ENCODE results near the gene PTX4.

The PTX4 gene

DNA sequence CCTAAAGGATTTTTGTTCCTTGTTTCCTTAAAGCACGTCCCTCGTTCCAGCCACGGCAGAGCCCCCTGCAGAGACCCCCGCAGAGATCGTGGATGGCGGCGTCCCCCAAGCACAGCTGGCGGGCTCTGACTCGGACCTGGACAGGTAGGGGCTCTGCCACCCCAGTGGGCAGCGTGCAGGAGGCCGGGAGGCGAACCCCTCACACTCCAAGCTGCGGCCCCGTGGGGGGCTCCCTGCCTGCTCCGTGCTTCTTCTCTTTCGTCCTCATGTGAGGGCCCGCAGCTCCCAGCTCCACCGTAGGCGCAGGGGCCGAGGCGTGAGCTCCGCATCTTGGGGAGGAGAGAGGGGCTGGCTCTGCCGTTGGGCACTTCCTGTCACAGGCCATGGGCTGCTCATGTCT lies 12.9 kb upstream of the PTX4 start:
- no peak overlapping the region for H3K4me3 ChIP-seq (ENCODE audit: low read depth, low read length)

DNA sequence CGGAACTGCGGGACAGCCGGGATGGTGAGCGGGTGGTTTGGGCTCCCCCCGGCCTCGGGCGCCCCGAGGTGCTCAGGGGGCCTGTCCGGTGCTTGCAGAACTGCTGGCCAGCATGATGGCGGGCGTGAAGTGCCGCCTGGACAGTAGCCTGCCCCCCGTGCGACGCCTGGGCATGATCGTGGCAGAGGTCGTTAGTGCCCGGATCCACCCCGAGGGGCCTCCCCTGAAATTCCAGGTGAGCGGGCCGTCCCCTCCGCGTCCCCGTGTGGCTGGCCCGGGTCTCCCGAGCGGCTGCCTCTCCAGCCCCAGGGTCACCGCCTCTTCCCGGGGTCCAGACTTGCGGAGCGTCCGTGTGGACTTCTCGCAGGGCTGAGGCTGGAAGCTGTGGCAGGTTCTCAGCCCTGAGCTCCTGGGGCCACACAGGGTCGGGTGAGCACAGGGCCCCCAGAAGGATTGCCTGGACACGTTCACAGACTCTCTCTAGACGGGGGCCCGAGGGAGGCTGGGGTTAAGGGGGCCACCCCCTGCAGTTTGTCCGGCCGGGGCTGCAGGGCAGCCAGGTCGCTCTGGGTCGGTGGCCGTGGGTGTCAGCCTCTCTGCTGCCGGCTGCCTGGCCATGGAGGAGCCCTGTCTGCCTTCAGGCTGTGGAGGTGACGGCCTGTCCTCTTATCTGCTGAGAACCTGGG lies 11.9 kb upstream of the PTX4 start:
- TF ChIP-seq, protein P1, sequence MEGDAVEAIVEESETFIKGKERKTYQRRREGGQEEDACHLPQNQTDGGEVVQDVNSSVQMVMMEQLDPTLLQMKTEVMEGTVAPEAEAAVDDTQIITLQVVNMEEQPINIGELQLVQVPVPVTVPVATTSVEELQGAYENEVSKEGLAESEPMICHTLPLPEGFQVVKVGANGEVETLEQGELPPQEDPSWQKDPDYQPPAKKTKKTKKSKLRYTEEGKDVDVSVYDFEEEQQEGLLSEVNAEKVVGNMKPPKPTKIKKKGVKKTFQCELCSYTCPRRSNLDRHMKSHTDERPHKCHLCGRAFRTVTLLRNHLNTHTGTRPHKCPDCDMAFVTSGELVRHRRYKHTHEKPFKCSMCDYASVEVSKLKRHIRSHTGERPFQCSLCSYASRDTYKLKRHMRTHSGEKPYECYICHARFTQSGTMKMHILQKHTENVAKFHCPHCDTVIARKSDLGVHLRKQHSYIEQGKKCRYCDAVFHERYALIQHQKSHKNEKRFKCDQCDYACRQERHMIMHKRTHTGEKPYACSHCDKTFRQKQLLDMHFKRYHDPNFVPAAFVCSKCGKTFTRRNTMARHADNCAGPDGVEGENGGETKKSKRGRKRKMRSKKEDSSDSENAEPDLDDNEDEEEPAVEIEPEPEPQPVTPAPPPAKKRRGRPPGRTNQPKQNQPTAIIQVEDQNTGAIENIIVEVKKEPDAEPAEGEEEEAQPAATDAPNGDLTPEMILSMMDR (IDR thresholded peaks at IDR 0.05; ENCODE audit: low read depth, low read length): no peak

More for the DNA sequence above, 12.9 kb upstream of the PTX4 start:
- no peak for DNase-seq (ENCODE audit: low read depth, low spot score)
- TF ChIP-seq, protein P1 (IDR thresholded peaks at IDR 0.05; ENCODE audit: low read depth, low read length): no peak
- in situ Hi-C loops (cut with HindIII; ENCODE audit: low sequenced_read_pairs): no loop called here

DNA sequence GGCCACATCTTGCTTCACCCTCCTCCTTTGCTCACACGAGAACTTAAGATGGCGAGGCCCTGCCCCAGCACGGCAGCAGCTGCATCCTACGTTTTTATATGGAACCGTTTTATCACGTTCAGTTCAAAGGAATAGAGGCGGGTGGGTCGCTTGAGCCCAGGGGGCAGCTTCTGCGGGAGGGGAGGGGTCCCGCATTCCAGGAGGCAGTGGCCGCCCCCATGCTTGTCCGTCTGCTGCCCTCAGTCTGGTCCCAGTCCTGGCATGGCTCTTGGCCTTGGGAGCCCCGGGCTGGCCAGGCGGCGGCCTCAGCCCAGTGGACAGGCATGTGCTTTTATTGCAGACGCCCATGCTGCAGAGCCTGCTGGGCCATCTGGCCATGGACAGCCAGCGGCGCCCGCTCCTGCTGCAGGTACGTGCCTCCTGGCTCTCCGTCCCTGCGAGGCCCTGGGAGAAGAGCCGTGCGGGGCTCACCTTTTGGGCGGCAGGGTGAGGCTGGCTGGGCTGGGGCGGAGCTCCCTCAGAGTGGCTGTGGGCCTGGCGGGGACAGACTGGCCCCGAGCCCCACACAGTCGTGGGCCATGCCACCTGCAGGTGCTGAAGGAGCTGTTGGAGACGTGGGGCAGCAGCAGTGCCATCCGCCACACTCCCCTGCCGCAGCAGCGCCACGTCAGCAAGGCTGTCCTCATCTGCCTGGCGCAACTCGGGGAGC lies 11.2 kb upstream of the PTX4 start:
- TF ChIP-seq, protein P1 (IDR thresholded peaks at IDR 0.05; ENCODE audit: low read depth, low read length): no peak
- no peak overlapping the region for H3K4me3 ChIP-seq (ENCODE audit: low read depth, low read length)
- DNase-seq (ENCODE audit: low read depth, low spot score): no peak
- in situ Hi-C loops (cut with HindIII; ENCODE audit: low sequenced_read_pairs): no loop called here

More for the DNA sequence above, 11.9 kb upstream of the PTX4 start:
- no peak for DNase-seq (ENCODE audit: low read depth, low spot score)
- in situ Hi-C loops (cut with HindIII; ENCODE audit: low sequenced_read_pairs): no loop called here
- no peak overlapping the region for H3K4me3 ChIP-seq (ENCODE audit: low read depth, low read length)

DNA sequence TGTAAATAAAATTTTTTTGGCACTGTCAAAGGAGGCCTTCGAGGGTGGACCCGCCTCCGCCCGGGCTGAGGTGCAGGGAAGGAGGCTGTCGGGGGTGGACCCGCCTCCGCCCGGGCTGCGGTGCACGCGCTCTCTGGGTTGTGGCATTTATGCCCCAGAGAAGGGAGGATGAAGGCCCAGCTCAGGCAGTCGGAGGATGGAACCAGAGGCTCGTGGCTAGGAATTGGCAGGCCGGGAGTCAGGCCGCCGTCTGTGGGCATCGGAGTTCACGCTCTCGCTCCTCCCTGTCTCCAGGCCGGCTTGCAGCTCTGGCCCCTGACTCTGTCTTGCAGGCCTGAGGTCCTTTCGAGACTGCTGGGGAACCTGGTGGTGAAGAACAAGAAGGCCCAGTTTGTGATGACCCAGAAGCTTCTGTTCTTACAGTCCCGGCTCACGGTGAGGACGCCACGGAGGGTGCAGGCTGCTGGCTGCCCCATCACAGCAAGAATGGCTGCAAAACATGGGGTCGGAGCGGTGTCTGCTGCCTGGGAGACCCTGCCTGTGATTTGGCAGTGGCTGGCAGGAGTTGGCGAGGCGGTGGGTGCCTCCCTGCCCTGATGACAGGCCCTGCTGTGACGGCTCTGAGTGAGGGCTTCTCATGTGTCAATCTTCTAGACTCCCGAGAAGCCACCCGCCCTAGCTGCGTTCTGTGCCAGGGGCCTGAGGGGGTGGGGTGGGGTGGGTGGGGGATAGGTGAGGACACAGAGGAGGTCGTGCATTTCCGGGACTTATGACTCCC lies 10.3 kb upstream of the PTX4 start:
- no peak overlapping the region for H3K4me3 ChIP-seq (ENCODE audit: low read depth, low read length)
- in situ Hi-C loops (cut with HindIII; ENCODE audit: low sequenced_read_pairs): no loop called here

DNA sequence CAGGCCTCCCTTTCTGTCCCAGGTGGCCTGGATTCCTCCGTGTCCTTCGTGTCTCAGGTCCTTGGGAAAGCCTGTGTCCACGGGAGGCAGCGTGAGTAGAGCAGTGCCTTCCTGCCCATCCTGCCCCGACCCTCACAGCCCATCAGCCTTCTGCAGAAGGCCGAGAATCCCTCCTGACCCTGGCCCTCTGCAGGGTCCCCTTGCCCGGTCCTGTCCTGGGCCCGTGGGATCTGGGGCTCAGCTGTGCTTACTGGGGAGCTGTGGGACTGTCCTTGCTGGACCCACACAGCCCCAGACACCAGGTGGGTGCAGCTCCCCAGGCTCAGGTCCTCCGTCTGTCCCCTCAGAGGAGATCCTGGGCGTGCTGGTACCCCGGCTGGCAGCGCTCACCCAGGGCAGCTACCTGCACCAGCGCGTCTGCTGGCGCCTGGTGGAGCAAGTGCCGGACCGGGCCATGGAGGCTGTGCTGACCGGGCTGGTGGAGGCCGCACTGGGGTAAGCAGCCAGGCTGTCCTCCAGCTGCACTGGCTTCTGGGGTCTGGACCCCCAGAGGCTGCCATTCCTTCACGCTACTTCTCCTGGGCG lies 8.4 kb upstream of the PTX4 start:
- TF ChIP-seq, protein P1 (IDR thresholded peaks at IDR 0.05; ENCODE audit: low read depth, low read length): no peak
- no peak overlapping the region for H3K4me3 ChIP-seq (ENCODE audit: low read depth, low read length)
- in situ Hi-C loops (cut with HindIII; ENCODE audit: low sequenced_read_pairs): no loop called here
- no peak for DNase-seq (ENCODE audit: low read depth, low spot score)

More for the DNA sequence above, 10.3 kb upstream of the PTX4 start:
- TF ChIP-seq, protein P1 (IDR thresholded peaks at IDR 0.05; ENCODE audit: low read depth, low read length): no peak
- DNase-seq (ENCODE audit: low read depth, low spot score): no peak

DNA sequence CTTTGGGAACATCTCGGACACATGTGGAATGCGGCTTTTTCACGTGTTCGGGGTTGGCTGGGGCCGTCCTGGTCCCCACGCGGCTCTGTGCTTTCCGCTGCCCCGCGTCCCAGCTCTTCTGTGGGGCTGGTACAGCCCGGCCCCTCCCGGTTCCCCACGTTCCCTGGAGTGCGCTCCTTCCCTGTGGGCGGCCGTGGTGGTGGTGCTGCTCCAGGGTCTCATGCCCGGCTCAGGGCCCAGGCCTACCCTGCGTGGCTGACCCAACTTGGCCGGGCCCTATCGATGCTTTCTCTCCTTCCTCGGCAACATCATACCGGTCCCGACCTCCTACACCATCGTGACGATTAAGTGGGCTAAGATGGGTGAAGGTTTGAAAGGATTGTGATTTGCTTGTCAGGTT lies 7.7 kb upstream of the PTX4 start:
- TF ChIP-seq, protein P1 (IDR thresholded peaks at IDR 0.05; ENCODE audit: low read depth, low read length): no peak
- DNase-seq (ENCODE audit: low read depth, low spot score): no peak
- H3K4me3 ChIP-seq (ENCODE audit: low read depth, low read length): no peak overlapping the region
- in situ Hi-C loops (cut with HindIII; ENCODE audit: low sequenced_read_pairs): no loop called here

Data from astrocyte of the spinal cord (primary cell).